Measurements from ENCODE around the gene SNX5.
"Not testable (repeated sequence)": the region's sequence is repeated elsewhere in the genome, so short reads cannot be mapped to it uniquely, and the experiment has no call there.

SNX5 gene

DNA sequence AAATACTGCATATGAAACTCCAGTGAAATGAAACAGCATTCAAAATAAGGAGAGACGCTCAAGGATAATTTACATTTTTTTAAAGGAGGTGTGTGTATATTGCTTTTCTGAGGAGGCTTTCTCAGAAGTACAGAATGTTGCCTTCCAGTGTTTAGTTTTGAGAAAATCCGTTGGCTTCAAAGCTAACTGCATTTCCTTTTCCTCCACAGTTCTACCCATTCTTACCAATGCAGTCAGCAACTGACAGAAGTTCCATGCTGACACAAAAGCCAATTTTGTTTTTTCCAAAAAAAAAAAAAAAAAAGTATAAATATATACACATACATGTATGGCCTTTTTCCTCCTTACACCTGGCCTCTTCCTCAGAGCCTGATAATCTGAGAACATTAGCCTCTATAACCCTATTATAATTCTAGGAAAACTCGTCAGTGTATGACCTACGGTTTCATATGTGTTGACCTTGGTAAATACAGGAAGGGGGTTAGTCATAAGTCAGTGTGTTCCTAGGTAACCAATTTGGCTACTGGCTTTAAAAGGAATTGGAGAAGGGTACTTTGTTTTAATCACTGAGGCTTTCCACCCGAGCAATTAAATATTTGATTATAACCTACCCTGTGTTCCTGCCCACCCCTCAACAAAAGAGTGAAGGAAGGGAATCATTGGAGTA lies 24.4 kb upstream of the SNX5 start:
- no peak for DNase-seq

DNA sequence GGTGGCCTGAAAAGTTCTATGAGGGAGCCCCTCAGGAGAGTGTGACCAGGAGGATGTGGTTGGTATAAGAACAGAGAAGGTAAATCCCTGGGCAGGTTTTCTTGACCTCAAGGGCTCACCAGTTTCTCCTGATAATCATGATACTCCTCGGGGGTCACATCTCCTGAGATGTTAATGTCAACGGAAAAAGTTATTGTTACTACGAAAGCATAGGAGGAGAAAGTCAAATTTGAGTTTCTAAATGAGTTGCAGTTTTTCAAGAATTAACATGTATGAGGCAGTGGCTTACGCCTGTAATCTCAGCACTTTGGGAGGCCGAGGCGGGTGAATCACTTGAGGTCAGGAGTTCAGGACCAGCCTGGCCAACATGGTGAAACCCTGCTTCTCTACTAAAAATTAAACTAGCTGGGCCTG lies 23.6 kb upstream of the SNX5 start:
- no peak for DNase-seq

DNA sequence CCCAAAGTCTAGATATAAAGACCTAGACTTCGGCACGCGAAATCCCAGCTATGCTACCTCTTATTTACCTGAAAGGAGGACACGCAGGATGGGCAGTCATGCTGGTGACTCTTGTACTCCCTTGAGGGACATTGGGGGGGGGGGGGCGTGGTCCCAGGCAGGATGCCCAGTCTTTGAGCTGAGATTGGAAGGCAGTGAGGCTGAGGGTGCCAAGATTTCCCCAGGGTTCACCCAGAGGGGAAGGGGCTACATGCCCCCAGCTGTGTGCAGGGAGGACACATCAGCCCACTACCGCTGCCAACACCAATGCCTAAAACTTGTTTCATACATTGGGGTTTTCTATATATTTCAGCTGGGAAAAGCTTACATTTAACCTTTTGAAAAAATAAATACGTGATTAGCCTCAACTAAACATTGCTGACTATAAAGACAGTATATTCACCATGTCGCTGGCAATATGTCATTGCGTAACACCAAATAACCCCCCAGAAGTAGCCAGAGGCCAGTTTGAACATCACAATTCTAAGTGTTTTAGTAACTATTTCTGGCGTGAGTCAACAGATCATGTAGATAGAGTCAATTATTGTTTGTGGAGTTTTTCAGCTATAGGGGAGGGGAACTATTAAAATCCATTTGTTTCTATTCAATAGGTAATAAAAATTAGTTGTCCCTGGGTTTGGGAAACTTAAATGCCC lies 21.8 kb upstream of the SNX5 start:
- DNase-seq: no peak

DNA sequence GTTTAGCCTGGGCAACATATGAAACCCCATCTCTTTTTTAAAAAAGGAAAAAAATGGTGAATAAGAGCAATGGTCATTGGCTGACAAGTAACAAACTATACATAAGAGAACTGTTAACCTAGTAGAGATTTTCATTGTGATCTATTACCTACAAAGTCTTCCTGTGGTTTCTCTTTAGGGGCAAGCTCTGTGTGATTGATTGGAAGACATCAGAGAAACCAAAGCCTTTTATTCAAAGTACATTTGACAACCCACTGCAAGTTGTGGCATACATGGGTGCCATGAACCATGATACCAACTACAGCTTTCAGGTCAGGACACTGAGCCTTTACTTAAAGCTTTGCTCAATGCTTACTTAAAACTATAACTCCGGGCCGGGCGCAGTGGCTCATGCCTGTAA lies 19.4 kb upstream of the SNX5 start:
- DNase-seq: no peak

DNA sequence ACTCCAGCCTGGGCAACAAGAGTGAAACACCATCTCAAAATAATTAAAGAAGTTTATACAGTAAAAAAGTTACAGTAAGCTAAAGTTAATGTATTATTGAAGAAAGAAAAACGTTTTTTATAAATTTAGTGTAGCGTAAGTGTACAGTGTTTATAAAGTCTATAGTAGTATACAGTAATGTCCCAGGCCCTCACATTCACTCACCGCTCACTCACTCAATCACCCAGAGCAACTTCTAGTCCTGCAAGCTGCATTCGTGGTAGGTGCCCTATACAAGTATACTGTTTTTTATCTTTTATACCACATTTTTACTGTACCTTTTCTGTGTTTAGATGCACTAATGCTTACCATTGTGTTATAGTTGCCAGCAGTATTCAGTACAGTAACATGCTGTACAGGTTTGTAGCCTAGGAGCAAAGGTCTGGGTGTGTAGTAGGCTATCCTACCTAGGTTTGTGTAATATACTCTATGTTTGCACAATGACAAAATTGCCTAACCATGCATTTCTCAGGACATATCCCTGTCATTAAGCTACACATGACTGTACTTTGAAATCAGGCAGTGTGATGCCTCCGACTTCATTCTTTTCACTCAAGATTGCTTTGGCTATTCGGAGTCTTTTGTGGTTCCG lies 16.9 kb upstream of the SNX5 start:
- no peak for DNase-seq

DNA sequence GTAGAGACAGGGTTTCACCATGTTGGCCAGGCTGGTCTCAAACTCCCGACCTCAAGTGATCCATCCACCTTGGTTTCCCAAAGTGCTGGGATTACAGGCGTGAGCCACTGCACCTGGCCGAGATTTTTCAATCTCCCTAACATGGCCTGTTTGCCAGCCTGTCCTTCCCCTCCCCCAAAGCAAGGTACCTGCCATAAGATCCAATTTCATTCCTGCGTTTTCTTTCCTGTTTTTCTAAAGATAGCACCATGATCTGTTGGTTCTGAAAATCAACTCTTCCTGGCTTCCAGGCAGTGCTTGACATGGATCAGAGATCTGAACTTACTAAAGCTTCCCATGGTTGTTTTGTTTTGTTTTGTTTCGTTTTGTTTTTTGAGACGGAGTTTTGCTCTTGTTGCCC lies 7.7 kb upstream of the SNX5 start:
- no peak for DNase-seq

DNA sequence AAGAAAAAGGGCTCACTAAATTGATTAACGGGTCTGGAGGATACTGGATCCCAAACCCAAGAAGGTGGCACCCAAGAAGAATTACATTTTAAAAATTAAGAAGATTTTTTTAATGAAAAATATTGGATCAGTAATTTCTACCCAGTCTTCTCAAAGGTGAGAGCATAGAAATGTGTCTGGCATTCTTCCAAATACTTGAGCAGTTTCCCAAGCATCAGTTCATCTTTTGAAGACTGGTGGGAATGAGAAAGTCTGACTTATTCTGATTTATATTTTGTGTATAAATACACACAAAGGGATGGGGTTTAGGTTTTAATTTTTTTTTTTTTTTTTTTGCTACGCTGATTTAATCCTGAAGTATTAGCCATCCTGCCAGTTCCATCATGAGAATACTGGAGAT lies 3.5 kb upstream of the SNX5 start:
- DNase-seq: no peak

DNA sequence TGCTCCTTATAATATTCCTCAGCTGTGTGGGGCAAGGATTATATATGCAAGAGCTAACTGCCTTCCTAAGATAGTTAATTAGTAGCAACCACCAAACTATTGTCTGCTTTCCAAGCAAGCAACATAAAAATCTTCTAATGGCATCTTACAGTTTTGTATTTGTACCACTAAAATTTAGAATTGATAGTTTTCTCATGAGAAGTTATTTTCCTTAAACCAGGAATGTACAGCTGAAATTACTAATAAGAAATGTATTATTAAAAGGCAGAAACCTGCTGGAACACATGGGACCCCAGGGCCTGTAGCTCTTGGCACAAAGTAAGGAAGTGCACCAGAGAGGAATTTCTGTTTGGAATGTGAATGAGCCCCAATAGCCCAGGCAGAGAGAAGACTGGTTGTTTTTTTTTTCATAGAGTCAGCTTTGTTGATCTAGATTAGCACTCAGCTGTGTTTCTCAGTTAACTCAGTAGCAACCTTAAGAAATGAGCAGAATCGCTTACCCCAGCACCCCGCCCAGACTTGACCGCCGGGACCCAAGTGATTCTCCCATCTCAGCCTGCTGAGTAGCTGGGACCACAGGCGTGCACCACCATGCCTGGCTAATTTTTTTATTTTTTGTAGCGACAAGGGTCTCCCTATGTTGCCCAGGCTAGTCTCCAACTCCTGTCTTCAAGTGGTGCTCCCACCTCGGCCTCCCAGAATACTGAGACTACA lies 2.9 kb upstream of the SNX5 start:
- DNase-seq: peak in 1 of 14 donors; percentile 4

DNA sequence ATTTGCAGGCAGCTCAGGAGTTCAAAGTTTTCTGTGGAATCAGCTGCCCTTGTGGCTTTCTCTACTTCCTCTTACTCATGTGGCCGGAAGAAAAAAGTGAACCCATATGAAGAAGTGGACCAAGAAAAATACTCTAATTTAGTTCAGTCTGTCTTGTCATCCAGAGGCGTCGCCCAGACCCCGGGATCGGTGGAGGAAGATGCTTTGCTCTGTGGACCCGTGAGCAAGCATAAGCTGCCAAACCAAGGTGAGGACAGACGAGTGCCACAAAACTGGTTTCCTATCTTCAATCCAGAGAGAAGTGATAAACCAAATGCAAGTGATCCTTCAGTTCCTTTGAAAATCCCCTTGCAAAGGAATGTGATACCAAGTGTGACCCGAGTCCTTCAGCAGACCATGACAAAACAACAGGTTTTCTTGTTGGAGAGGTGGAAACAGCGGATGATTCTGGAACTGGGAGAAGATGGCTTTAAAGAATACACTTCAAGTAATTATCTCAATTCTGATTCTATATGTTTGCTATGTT lies 1.4 kb upstream of the SNX5 start:
- peak in 11 of 14 donors; percentile 13 to 44 (median 30) for DNase-seq

DNA sequence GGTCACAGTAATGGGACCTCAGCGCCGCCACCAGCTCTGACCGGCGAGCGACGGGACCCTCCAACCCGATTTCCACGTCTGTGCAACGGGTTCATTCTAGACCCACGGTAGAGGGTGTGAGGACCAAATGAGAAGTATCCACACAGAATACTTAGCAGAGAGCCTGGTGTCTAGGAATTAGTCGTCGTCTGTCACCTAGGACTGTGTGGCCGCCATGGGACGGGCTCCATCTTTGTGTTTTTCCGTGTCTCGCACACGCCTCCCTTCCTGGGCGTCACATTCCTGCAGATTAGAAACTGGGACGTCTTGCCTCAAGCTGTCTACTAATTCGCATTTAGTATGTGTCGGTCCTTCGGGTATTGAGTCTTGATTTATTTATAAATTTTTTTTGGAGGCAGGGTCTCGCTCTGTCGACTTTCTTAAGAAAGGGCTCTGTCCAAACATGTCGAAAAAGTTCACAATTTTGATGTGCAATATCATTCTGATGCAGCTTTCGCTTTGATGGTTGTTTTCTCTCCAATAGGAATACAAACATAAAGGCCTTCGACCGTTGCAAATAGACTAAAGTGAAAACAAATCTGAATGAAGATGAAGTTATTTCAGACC lies 787 bp upstream of the SNX5 start:
- peak in 3 of 14 donors; percentile 58 to 75 (median 69) for DNase-seq

DNA sequence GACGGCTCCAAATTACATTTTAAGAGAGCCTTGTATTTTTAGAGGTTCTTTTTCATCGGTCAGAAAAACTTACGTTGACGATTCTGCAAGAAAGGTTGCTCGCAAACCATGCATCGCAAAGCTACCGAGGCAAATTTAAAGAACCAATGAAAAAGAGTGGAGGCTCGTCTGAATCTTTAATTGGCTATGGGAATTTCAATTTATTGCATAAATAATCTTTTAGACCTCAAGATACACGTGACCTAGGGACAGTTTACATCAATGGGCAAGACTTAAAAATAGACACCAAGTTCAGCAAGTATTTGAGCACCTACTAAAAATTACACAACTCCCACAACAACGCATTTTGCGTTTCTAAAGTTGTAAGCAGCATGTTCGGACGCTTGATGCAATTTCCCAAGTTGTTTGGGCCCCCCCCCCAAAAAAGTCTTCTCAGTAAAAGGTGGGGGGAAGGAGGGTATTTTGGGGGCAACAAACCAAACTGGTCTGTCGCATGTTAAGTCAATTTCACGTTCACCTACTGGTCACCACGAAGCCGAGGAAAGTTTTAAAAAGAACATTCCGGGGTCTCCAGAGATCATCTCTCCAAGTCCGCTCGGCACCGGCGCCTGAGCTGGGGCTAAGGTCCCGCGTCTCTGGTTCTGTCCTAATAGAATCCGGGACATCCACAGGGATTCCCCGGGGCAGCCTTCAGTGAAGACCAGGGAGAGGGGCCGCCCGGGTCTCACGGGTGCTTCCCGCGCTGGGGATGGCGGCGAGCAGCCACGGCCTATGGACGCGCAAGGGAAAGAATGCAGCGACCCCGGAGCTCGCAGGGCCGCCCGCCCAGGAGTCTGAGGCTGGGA lies 851 bp downstream of the SNX5 start:
- peak in 2 of 14 donors; percentile 53 to 78 for DNase-seq

DNA sequence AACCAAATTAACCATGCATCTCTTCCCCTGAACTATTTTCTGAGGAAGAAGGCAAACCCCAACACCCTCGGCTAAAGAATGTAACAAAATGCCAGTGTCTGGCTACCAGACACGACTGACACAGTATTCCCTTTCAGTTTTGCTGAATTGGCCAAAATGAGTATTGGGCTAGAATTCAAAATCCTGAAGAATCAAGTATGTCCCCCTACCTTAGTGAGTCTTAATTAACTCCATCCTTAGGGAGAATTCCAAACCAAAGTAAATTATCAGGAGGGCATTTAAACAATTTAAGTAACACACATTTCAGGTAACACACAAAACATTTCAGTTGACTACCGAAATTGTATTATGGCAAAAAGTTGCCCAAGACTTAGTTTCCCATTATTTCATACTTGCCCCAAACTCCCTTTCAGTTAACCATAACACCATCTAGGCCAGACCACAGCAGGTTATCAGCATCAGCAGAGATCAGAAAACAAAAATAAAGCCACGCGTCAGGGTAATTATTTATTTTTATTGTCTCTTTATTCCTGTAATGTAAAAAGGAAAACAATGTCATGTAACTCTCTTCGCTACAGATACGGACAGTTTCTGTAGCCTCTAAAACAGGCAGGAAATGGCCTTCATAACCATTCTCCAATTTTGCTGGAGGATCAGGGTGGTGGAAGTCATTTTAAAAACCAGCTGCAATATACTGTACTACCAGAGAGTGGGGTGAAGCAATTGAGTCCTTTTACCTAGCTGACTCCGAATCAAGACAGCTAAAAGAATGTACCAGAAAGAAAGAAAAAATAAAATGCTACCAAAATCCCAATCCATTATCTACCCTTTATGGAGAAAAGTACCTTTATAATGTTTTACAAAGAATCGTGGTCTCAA lies 1.9 kb downstream of the SNX5 start:
- DNase-seq: no peak

DNA sequence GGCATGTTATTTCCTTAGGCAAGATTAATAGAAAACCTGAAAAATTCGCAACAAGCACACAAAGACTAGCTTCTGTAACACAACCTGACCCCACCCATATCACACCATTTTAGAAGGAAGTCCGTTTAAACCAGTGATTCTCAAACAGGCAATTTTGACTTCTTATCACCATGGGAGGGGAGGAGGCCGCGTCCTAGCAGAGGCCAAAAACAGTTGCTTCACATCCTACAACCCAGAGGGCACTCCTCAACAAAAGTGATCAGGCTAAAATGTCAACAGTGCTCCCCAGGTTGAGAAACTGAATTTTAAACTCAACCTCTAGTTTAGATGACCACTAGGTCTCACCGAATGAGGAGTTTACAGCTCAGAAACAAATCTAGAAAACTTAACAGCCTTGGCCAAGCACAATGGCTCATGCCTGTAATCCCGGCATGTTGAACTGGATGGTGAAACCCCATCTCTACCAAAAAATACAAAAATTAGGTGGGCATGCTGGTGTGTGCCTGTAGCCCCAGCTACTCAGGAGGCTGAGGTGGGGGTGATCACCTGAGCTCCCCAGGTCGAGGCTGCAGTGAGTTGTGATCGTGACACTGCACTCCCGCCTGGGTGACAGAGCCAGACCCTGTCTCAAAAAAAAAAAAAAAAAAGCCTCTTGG lies 3.4 kb downstream of the SNX5 start:
- DNase-seq: no peak

DNA sequence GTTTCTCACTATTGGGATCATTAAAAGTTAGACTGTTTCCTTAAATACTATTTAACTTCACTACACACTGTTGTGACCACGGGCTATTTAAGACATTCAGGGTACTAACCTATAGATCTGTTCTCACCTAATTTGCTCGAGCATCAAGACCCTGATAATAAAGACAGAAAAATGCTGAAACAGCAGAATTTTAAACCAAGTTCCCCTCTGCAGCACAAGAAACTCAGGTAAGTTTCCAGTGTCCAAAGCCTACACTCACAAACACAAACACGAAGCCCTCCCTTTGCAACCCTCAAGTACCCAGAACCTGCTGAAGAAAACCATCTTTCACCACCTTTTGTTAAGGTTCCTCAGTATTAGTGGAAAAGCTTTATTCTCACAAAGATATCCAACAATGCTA lies 4.0 kb downstream of the SNX5 start:
- no peak for DNase-seq

DNA sequence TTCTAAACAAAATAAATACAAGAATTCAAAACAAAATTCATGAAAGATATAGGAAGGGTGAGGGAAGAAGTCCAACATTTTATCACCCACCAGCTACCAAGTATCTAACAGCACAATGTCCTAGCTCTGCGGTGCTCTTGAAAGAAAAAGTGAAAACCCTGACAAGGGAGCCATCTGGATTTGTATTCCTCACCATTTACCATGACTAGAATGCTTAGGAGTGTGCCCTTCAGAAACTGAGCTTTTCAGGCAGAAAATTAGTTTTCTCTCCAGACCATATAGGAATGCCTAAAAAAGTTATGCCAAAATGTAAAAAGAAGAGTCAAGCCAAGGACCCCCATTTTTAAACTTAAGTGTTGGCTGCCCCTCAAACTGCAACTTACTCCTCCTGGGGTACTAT lies 4.5 kb downstream of the SNX5 start:
- DNase-seq: no peak

DNA sequence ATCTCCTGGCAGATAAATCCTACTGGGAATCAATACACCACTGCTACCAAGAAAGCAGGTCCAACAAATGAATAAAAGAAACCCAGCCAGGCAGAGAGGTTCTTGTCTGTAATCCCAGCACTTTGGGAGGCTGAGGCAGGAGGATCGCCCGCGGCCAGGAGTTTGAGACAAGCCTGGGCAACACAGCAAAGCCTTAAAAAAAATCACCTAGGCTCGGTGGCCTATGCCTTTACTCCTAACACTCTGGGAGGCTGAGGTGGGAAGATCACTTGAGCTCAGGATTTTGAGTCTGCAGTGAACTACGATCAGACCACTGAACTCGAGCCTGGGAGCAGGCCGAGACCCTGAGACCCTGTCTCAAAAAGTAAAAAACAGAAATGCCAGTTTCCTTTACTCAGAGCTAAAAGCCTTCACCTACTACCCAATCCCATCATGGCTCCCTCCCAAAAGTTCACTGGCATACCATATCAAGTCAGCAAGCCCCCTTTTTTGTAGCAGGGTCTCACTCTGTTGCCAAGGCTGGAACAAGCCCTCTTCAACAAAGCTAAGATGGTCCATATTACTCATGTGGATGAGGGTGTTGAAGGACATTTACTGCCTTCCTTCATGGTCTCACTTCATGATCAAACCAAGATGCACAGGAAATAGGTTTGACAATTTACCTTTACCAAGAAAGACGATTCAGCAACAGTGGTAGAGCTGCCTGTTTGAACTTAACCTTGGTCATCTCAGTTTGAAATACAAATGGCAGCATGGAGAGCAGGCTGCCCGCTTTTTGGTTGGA lies 5.3 kb downstream of the SNX5 start:
- no peak for DNase-seq

DNA sequence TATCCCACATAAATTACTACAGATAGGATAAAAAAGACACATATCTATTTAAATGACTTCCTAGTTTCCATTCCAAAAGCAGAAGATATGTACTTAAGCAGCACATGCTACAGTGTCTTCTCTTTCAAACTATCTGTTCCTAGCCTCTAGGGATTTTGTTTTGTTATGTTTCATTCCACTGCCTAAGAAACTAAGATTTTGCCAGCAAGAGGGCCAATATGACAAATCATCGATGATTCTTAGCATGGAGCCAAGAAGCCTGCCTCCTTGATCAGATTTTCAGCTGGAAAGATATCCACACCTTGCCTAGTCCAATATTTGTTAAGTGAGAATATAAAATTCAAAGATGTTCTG lies 7.0 kb downstream of the SNX5 start:
- DNase-seq: no peak

DNA sequence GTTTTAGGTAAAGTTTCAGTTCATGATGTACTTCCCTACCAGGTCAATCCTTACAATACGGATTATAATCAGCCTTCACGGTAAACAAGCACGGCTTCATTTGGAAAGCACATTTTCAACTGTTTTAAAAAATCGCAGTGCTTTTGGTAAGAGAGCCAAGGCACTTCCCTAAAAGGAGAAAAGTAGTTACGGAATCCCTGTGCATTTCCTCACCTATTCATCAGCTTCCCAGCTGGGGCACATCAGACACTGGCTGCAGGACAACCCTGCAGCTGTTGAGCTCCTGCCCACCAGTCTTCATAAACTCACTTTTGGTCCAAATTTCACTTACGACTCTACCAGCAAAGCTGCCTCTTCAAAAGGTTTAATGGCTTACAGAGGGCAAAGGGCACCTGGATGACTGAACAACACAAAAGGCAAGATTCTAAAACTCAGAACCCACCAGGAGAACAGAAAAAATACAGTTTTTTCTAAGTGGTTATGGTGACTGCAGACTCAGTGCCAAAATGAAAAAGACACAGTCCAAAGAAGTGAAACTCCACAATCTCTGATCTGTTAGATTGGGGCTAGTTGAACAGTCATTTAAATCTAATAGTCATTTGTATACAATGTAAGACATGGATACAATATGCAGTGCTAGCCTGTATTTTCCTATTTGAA lies 7.5 kb downstream of the SNX5 start:
- DNase-seq: no peak

DNA sequence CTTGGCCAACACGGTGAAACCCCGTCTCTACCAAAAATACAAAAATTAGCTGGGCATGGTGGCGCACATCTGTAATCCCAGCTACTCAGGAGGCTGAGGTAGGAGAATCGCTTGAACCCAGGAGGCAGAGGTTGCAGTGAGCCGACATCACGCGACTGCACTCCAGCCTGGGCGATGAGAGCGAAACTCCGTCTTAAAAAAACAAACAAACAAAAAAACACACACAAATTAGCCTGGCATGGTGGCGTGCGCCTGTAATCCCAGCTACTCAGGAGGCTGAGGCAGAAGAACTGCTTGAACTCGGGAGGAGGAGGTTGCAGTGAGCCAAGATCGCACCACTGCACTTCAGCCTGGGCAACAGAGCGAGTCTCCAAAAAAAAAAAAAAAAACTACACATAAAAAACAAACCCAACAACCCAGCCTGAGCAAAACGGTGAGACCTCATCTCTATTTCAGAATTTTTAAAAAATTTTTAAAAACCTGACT lies 8.2 kb downstream of the SNX5 start:
- not testable (repeated sequence) for DNase-seq

Measured in C1 segment of cervical spinal cord (tissue), 14 donors.